ENCODE data around the gene FMN2. TPM values are rescaled to one million over a fixed set of nuclear protein-coding genes. Genes with fewer than 3 reads are reported as not detected.

The FMN2 gene
- total RNA-seq, 2 donors from 2014 or later = 26.9 to 27.2 TPM

- no peak overlapping the region for H3K4me3 ChIP-seq (ENCODE audit: low read length)
- no peaks in the 10 kb centered on the region for H3K27me3 ChIP-seq (ENCODE audit: control insufficient read depth, insufficient read depth, low read length, poor library complexity, severe bottlenecking)
- H3K9ac ChIP-seq (ENCODE audit: extremely low read depth, low read length, poor library complexity, severe bottlenecking) = no peak overlapping the region
- no peak for TF ChIP-seq CTCF (conservative IDR thresholded peaks at IDR 0.05)
- Mint-ChIP-seq H3K36me3 (ENCODE audit: low read depth) (peaks cover 69% of the 10 kb centered on the region), H3K4me3 (no peak overlapping the region), H3K27ac (no peak overlapping the region), H3K4me1 (no peaks in the 10 kb centered on the region), H3K9me3 (peaks cover 34% of the 10 kb centered on the region), H3K27me3 (ENCODE audit: insufficient read depth) (no peaks in the 10 kb centered on the region)
- H3K27ac ChIP-seq (ENCODE audit: low read depth, low read length) = no peak overlapping the region
- 96% methylated on average over 1 of the region's 1 CpG; no CpG with 5 or more reads in 1 of the 2 experiments for WGBS, 2 experiments (ENCODE audit: insufficient coverage in 1 of 2, insufficient read length in 1 of 2)
- H3K9me3 ChIP-seq (ENCODE audit: control insufficient read depth, low read length) = peaks cover 16% of the 10 kb centered on the region
- no peak for DNase-seq
- peaks cover 53% of the 10 kb centered on the region for H3K36me3 ChIP-seq (ENCODE audit: control insufficient read depth, insufficient read depth, low read length)
- H3K4me1 ChIP-seq (ENCODE audit: control insufficient read depth, insufficient read depth, low read length) = no peaks in the 10 kb centered on the region
Measured at GRCh38 chr1:240226102-240226501, 134.4 kb downstream of the FMN2 start.

- H3K36me3 Mint-ChIP-seq (ENCODE audit: low read depth) = peaks cover 38% of the 10 kb centered on the region
- Histone ChIP-seq H3K9me3 (ENCODE audit: control insufficient read depth, low read length) (peaks cover 4% of the 10 kb centered on the region), H3K4me3 (ENCODE audit: low read length) (no peak overlapping the region), H3K27me3 (ENCODE audit: control insufficient read depth, insufficient read depth, low read length, poor library complexity, severe bottlenecking) (no peaks in the 10 kb centered on the region), H3K27ac (ENCODE audit: low read depth, low read length) (no peak overlapping the region), H3K36me3 (ENCODE audit: control insufficient read depth, insufficient read depth, low read length) (peaks cover 70% of the 10 kb centered on the region), H3K9ac (ENCODE audit: extremely low read depth, low read length, poor library complexity, severe bottlenecking) (no peak overlapping the region), H3K4me1 (ENCODE audit: control insufficient read depth, insufficient read depth, low read length) (no peaks in the 10 kb centered on the region)
- no peak overlapping the region for H3K27ac Mint-ChIP-seq
- no peak for DNase-seq
- peaks cover 4% of the 10 kb centered on the region for H3K9me3 Mint-ChIP-seq
- H3K4me3 Mint-ChIP-seq = no peak overlapping the region
- H3K4me1 Mint-ChIP-seq = no peaks in the 10 kb centered on the region
- no peaks in the 10 kb centered on the region for H3K27me3 Mint-ChIP-seq (ENCODE audit: insufficient read depth)
- 90 to 92% methylated on average over 1 to 2 of the region's 2 CpGs for WGBS, 2 experiments (ENCODE audit: insufficient coverage in 1 of 2, insufficient read length in 1 of 2)
- no peak for TF ChIP-seq CTCF (conservative IDR thresholded peaks at IDR 0.05)
Measured at GRCh38 chr1:240230816-240231215, 139.1 kb downstream of the FMN2 start.

- H3K27me3 ChIP-seq (ENCODE audit: control insufficient read depth, insufficient read depth, low read length, poor library complexity, severe bottlenecking) = no peaks in the 10 kb centered on the region
Measured at GRCh38 chr1:240232530-240232929, 140.8 kb downstream of the FMN2 start.

More at GRCh38 chr1:240232530-240232929, 140.8 kb downstream of the FMN2 start:
- Mint-ChIP-seq H3K27ac (no peak overlapping the region), H3K27me3 (ENCODE audit: insufficient read depth) (no peaks in the 10 kb centered on the region), H3K4me1 (peaks cover 15% of the 10 kb centered on the region), H3K36me3 (ENCODE audit: low read depth) (peaks cover 33% of the 10 kb centered on the region), H3K4me3 (no peak overlapping the region), H3K9me3 (no peaks in the 10 kb centered on the region)
- WGBS, 2 experiments (ENCODE audit: insufficient coverage in 1 of 2, insufficient read length in 1 of 2) = 98 to 100% methylated on average over 1 to 2 of the region's 2 CpGs
- no peak for TF ChIP-seq CTCF (conservative IDR thresholded peaks at IDR 0.05)
- no peak overlapping the region for H3K9ac ChIP-seq (ENCODE audit: extremely low read depth, low read length, poor library complexity, severe bottlenecking)
- H3K4me1 ChIP-seq (ENCODE audit: control insufficient read depth, insufficient read depth, low read length) = no peaks in the 10 kb centered on the region
- H3K27ac ChIP-seq (ENCODE audit: low read depth, low read length) = no peak overlapping the region
- H3K36me3 ChIP-seq (ENCODE audit: control insufficient read depth, insufficient read depth, low read length) = peaks cover 67% of the 10 kb centered on the region
- H3K9me3 ChIP-seq (ENCODE audit: control insufficient read depth, low read length) = no peaks in the 10 kb centered on the region
- DNase-seq = no peak
- no peak overlapping the region for H3K4me3 ChIP-seq (ENCODE audit: low read length)

Measured in endodermal cell (in vitro differentiated cells).